ENCODE data around the gene PKP2.

PKP2 gene

DNA sequence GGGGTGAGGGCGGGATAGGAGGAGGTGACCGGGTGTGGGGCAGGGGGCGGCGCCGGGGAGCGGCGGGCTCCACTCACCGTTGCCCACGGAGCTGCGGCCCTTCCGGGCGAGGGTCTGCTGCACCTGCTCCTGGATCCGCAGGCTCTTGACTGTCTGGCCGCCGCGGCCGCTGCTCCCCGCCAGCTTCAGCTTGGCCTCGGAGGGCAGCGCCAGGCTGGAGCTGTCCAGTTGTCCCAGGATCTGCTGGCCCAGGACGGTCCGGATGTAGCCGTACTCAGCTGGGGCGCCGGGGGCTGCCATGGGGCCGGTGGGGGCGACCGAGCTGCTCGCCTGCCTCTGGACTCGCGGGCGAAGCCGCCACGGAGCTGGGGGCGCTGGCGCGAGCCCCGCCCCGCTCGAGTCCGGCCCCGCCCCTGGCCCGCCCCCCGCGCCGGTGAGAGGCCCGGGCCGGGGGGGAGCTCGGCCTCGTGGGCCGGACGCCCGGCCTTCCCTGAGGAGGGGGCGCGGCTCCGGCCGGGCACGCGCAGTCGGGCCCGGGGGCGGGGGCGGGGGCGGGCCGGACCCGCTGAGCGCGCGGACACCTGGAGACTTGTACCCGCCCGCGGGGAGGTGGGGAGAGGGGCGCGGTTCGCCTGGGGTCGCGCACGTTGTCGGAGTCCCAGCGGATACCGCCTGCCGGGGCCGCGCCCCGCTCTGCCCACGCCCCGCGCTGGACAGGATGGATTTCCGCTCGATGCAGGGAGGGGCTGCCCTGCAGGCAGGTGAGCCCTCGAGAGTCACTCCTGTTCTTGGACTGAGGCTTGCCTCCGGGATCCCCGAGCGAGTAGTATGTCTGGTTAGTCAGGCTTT lies at the start of gene PKP2:
Gene PKP2 (minus strand): TSS at position 346 of the 849 bp plus-strand sequence. CDS start 46 bp downstream, at position 300.
- H3K27ac ChIP-seq, result peak within 1 kb of the TSS; percentile 73
- TF ChIP-seq ZFX (IDR thresholded peaks at IDR 0.05), result no peak
- TF ChIP-seq, protein P1, sequence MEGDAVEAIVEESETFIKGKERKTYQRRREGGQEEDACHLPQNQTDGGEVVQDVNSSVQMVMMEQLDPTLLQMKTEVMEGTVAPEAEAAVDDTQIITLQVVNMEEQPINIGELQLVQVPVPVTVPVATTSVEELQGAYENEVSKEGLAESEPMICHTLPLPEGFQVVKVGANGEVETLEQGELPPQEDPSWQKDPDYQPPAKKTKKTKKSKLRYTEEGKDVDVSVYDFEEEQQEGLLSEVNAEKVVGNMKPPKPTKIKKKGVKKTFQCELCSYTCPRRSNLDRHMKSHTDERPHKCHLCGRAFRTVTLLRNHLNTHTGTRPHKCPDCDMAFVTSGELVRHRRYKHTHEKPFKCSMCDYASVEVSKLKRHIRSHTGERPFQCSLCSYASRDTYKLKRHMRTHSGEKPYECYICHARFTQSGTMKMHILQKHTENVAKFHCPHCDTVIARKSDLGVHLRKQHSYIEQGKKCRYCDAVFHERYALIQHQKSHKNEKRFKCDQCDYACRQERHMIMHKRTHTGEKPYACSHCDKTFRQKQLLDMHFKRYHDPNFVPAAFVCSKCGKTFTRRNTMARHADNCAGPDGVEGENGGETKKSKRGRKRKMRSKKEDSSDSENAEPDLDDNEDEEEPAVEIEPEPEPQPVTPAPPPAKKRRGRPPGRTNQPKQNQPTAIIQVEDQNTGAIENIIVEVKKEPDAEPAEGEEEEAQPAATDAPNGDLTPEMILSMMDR (conservative IDR thresholded peaks at IDR 0.05), result peak; percentile 7; the same call in 1 of the 2 replicates

DNA sequence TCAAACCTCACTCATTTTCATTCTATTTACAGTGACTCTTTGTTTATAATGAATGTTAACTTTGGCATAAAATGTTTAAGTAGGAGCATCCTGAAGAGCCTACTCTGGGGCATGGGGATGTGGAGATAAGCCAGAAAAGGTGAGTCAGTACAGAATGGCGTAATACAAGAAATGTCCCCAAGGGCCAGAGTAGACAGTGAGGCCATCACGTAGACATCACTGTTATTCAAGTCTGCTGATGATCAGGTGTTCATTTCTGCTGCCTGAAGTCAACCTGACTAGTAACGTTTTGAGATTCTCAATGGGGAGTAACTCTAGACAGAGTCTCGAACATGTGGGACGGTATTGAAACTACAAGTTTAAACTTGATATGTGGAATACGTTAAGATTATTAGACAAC lies 47.6 kb upstream of the PKP2 start:
- no peak overlapping the region for H3K27ac ChIP-seq
- TF ChIP-seq, protein P1 (conservative IDR thresholded peaks at IDR 0.05), result no peak
- no peak for TF ChIP-seq ZFX (IDR thresholded peaks at IDR 0.05)

DNA sequence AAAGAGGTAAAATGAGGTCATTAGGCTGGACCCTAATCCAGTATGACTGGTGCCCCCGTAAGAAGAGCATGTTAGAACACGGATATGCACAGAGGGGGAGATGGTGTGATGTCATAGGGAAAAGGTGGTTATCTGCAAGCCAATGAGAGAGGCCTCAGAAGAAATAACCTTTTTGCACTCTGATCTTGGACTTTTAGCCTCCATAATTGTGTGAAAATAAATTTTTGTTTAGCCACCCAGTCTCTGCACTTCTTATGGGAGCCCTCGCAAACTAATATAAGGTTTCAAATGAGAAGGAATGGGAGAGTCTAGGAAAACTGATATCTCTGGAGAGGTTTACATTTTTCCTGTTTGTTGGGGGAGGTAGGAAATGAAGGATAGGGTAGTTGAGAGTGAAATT lies 43.2 kb upstream of the PKP2 start:
- H3K27ac ChIP-seq, result no peak overlapping the region
- no peak for TF ChIP-seq ZFX (IDR thresholded peaks at IDR 0.05)
- TF ChIP-seq, protein P1 (conservative IDR thresholded peaks at IDR 0.05), result no peak

DNA sequence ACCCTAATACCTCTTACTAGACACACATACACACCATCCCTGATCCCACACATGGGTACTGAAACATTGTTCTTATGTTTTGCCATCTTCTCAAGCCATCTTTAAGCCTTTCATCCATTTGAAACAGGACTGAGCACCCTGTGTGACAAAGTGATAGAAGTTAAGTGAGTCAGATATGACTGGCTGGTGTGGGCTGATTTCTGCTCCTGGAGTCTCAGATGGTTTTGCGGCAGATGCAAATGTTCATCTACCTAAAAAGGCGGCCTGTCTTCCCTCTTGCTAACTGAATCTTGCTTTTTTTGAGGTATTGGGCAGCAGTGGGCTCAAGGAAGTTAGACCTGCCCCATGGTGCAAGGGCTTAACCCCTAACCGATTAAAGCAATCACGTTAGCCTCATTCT lies 30.4 kb upstream of the PKP2 start:
- no peak for TF ChIP-seq ZFX (IDR thresholded peaks at IDR 0.05)
- TF ChIP-seq, protein P1 (conservative IDR thresholded peaks at IDR 0.05), result no peak
- H3K27ac ChIP-seq, result no peak overlapping the region

DNA sequence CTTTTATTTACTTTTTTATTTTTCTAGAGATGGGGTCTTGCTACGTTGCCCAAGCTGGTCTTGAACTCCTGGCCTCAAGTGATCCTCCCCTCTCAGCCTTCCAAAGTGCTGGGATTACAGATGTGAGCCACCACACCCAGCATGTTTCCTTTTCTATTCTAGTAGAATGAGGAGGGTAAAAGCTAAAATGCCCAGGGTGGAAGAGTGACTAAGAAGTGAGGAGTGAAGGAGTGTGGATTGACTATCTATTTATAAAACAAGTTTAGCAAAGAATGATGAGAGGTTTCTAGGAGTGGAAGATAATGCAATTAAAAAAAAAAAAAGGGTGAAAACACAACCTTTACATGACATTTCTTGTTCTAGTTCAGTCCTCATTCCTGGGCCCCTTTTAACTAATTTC lies 29.8 kb upstream of the PKP2 start:
- no peak for TF ChIP-seq ZFX (IDR thresholded peaks at IDR 0.05)
- TF ChIP-seq, protein P1 (conservative IDR thresholded peaks at IDR 0.05), result no peak
- H3K27ac ChIP-seq, result no peak overlapping the region

DNA sequence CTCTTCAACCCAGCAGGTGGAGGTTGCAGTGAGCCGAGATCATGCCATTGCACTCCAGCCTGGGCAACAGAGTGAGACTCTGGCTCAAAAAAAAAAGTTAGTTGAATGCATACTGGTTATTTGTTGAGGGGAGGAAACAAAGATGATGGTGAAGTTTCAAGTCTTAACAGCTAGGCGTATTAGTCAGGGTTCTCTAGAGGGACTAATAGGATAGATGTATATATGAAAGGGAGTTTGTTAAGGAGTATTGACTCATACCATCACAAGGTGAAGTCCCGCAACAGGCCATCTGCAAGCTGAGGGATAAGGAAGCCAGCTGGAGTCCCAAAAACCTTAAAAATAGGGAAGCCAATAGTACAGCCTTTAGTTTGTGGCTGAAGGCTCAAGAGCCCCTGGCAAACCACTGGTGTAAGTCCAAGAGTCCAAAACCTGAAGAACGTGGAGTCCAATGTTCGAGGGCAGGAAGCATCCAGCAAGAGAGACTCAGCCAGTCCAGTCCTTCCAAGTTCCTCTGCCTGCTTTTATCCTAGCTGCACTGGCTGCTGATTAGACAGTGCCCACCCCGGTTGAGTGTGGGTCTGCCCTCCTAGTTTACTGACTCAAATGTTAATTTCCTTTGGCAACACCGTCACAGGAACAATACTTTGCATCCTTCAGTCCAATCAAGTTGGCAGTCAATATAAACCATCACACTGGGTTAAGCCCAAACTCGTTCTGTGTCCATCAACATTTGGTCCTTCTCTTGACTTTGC lies 26.1 kb upstream of the PKP2 start:
- H3K27ac ChIP-seq, result no peak overlapping the region
- no peak for TF ChIP-seq ZFX (IDR thresholded peaks at IDR 0.05)
- TF ChIP-seq, protein P1 (conservative IDR thresholded peaks at IDR 0.05), result no peak

DNA sequence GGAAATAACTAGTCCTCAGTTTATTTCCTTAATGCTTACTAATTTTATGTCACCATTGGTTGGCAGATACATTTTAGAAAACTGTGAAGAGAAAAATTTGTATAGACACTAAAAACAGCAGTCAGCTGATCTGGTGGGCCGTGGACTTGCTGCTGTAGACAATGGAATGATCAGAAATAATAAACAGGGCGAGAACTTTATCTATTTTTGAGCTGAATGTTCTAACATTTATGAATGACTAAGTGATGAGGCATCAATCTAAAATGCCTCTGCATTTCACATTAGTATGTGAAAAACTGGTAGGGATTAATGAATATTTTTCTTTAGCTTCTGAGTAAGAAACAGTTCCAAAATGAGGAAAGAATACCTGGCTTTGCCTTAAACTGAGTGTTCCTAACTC lies 24.8 kb upstream of the PKP2 start:
- peak overlapping the region; percentile 46 for H3K27ac ChIP-seq
- no peak for TF ChIP-seq ZFX (IDR thresholded peaks at IDR 0.05)
- TF ChIP-seq, protein P1 (conservative IDR thresholded peaks at IDR 0.05), result no peak

All from C4-2B (cell line).